Hepatocyte (in vitro differentiated cells): ENCODE measurements around the gene SEC16B. TPM values are rescaled to one million over a fixed set of nuclear protein-coding genes. Genes with fewer than 3 reads are reported as not detected.
"Not testable (repeated sequence)": the region's sequence is repeated elsewhere in the genome, so short reads cannot be mapped to it uniquely, and the experiment has no call there.

Experiments used
- DNase-seq: peaks from one replicate; pipeline ENCODE4 v3.0.0-alpha.2; 2016; ENCODE audit warnings: low spot score
- H2AFZ ChIP-seq: fragments of 200-600 bp; sonication (generic); 2 replicates; pipeline ENCODE4 v1.6.0; 2016; ENCODE audit warnings: antibody characterized with exemption, mild to moderate bottlenecking
- H3K27ac ChIP-seq: fragments of 200-600 bp; sonication (generic); 2 replicates; pipeline ENCODE4 v1.5.1; 2016; ENCODE audit warnings: mild to moderate bottlenecking
- H3K27me3 ChIP-seq: fragments of 200-600 bp; sonication (generic); 2 replicates; pipeline ENCODE4 v1.6.1; 2016
- H3K36me3 ChIP-seq: fragments of 200-600 bp; sonication (generic); replicated peaks from 2 replicates; pipeline ENCODE4 v1.5.1; 2016; ENCODE audit warnings: low read depth; ENCODE audit not compliant: insufficient read depth
- H3K4me1 ChIP-seq: fragments of 200-600 bp; sonication (generic); 2 replicates; pipeline ENCODE4 v1.5.1; 2016; ENCODE audit warnings: mild to moderate bottlenecking, moderate library complexity; ENCODE audit not compliant: insufficient read depth
- H3K4me2 ChIP-seq: fragments of 200-600 bp; sonication (generic); 2 replicates; pipeline ENCODE4 v1.6.0; 2016
- H3K4me3 ChIP-seq: fragments of 200-600 bp; sonication (generic); 2 replicates; pipeline ENCODE4 v1.5.1; 2016; ENCODE audit warnings: mild to moderate bottlenecking
- H3K79me2 ChIP-seq: fragments of 200-600 bp; sonication (generic); 2 replicates; pipeline ENCODE4 v1.6.0; 2017; ENCODE audit warnings: mild to moderate bottlenecking
- H3K9me2 ChIP-seq: fragments of 200-600 bp; sonication (generic); replicated peaks from 2 replicates; pipeline ENCODE4 v1.6.0; 2017; ENCODE audit warnings: mild to moderate bottlenecking; ENCODE audit not compliant: insufficient read depth
- H3K9me3 ChIP-seq: fragments of 200-600 bp; sonication (generic); 2 replicates; pipeline ENCODE4 v1.5.1; 2016; ENCODE audit warnings: low read depth, mild to moderate bottlenecking
- H4K20me1 ChIP-seq: fragments of 200-600 bp; sonication (generic); 2 replicates; pipeline ENCODE4 v1.6.0; 2016; ENCODE audit warnings: mild to moderate bottlenecking; ENCODE audit not compliant: insufficient read depth, poor library complexity, severe bottlenecking
- EZH2 ChIP-seq: fragments of 200-600 bp; sonication (generic); IDR thresholded peaks from 2 replicates; pipeline ENCODE4 v1.6.1; 2016; ENCODE audit warnings: antibody characterized with exemption, mild to moderate bottlenecking, borderline replicate concordance
- EZH2phosphoT487 ChIP-seq: fragments of 200-600 bp; sonication (generic); IDR thresholded peaks from one replicate; pipeline ENCODE4 v1.6.1; 2018; ENCODE audit warnings: antibody characterized with exemption, mild to moderate bottlenecking, low read depth, moderate library complexity; ENCODE audit not compliant: unreplicated experiment, severe bottlenecking
- WGBS: methylation state at CpG from one replicate; pipeline ENCODE4 v1.1.6; 2016; ENCODE audit warnings: low lambda C conversion rate; ENCODE audit errors: missing lambda C conversion rate; 5-methylcytosine and 5-hydroxymethylcytosine counted together
- polyA plus RNA-seq: library from polyadenylated mRNA; unstranded; fragments of >200 nt; fragmentation: Nextera tagmentation; extraction: Ambion mirVana; gene quantifications from 2 replicates; pipeline ENCODE4 v1.2.1, GENCODE V29; 2016
- total RNA-seq: library from RNA; depleted of rRNA; stranded (reverse); fragments of >200 nt; gene quantifications from 2 replicates; pipeline ENCODE4 v1.2.3, GENCODE V29; 2014
- TF ChIP-seq, protein P1 (sequence below): fragments of 200-600 bp; sonication (generic); IDR thresholded peaks from 2 replicates; pipeline ENCODE4 v1.5.1; 2016; ENCODE audit warnings: antibody characterized with exemption, mild to moderate bottlenecking; ENCODE audit not compliant: poor library complexity

SEC16B gene
- total and polyA plus RNA-seq, 2 experiments from 2014 or later, result 8.4 to 9.1 TPM

DNA sequence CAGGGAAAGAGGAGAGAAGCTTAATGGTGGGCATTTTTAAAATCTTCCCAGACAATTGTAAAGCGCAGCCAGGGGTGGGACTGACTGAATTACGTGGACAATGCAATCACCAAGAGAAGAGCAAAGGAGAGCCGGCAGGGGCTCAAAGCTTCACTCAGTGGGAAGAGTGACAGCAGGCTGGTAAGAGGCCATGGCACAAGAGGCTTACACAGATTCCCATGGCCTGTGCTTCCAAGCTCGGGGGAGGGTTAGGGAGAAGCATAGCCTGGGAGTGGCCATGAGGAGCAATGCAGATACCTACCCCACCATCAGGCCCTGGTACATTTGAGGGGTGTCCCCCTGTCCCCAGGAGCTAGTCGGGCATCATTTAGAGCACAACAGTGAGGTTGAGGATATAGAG is 27.1 kb upstream of the SEC16B start:
- no peak overlapping the region for H3K27ac ChIP-seq
- no peaks in the 10 kb centered on the region for H3K4me1 ChIP-seq
- H3K4me3 ChIP-seq, result no peak overlapping the region
- no peaks in the 10 kb centered on the region for H3K79me2 ChIP-seq
- H4K20me1 ChIP-seq, result no peaks in the 10 kb centered on the region
- no peaks in the 10 kb centered on the region for H3K9me2 ChIP-seq
- TF ChIP-seq, protein P1, sequence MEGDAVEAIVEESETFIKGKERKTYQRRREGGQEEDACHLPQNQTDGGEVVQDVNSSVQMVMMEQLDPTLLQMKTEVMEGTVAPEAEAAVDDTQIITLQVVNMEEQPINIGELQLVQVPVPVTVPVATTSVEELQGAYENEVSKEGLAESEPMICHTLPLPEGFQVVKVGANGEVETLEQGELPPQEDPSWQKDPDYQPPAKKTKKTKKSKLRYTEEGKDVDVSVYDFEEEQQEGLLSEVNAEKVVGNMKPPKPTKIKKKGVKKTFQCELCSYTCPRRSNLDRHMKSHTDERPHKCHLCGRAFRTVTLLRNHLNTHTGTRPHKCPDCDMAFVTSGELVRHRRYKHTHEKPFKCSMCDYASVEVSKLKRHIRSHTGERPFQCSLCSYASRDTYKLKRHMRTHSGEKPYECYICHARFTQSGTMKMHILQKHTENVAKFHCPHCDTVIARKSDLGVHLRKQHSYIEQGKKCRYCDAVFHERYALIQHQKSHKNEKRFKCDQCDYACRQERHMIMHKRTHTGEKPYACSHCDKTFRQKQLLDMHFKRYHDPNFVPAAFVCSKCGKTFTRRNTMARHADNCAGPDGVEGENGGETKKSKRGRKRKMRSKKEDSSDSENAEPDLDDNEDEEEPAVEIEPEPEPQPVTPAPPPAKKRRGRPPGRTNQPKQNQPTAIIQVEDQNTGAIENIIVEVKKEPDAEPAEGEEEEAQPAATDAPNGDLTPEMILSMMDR, result no peak
- TF ChIP-seq EZH2phosphoT487, result no peak
- TF ChIP-seq EZH2, result no peak
- no peak overlapping the region for H2AFZ ChIP-seq
- H3K9me3 ChIP-seq, result no peaks in the 10 kb centered on the region
- 93% methylated on average over 5 of the region's 5 CpGs for WGBS
- H3K36me3 ChIP-seq, result no peaks in the 10 kb centered on the region
- H3K4me2 ChIP-seq, result no peak overlapping the region
- H3K27me3 ChIP-seq, result no peaks in the 10 kb centered on the region
- no peak for DNase-seq

DNA sequence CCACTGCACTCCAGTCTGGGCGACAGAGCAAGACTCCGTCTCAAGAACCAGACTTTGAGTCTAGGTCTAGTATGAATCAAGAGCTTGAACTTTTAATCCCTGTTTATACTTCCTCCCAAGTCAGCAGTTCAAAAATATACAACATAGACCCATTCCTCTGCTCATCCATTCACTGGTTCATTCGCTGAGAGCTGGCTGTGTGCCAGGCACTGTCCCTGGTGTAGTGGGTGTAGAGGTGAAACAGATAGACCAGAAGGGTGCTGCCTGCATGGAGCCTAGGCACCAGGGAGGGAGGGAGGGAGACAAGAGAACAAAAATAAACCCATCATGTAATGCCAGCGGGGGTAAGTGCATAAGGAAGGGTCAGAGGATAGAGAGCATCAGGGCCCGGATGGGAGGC is 25.5 kb upstream of the SEC16B start:
- no peak overlapping the region for H3K27ac ChIP-seq
- no peaks in the 10 kb centered on the region for H3K27me3 ChIP-seq
- no peaks in the 10 kb centered on the region for H3K36me3 ChIP-seq
- H3K9me2 ChIP-seq, result no peaks in the 10 kb centered on the region
- no peaks in the 10 kb centered on the region for H3K79me2 ChIP-seq
- no peaks in the 10 kb centered on the region for H3K9me3 ChIP-seq
- no peak overlapping the region for H2AFZ ChIP-seq
- no peaks in the 10 kb centered on the region for H3K4me1 ChIP-seq
- 90% methylated on average over 5 of the region's 5 CpGs for WGBS
- no peaks in the 10 kb centered on the region for H4K20me1 ChIP-seq
- no peak overlapping the region for H3K4me3 ChIP-seq
- no peak for DNase-seq
- H3K4me2 ChIP-seq, result no peak overlapping the region
- TF ChIP-seq, protein P1, result no peak
- TF ChIP-seq EZH2phosphoT487, result no peak
- TF ChIP-seq EZH2, result no peak

DNA sequence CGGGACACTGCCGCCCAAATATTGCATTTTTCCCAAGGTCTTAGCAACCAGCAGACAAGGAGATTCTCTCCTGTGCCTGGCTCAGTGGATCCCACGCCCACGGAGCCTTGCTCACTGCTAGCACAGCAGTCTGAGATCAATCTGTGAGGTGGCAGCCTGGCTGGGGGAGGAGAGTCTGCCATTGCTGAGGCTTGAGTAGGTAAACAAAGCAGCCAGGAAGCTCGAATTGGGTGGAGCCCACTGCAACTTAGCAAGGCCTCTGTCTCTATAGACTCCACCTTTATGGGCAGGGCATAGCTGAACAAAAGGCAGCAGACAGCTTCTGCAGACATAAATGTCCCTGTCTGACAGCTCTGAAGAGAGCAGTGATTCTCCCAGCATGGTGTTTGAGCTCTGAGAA is 16.4 kb upstream of the SEC16B start:
- H2AFZ ChIP-seq, result not testable (repeated sequence)
- WGBS, result 73% methylated on average over 5 of the region's 5 CpGs

DNA sequence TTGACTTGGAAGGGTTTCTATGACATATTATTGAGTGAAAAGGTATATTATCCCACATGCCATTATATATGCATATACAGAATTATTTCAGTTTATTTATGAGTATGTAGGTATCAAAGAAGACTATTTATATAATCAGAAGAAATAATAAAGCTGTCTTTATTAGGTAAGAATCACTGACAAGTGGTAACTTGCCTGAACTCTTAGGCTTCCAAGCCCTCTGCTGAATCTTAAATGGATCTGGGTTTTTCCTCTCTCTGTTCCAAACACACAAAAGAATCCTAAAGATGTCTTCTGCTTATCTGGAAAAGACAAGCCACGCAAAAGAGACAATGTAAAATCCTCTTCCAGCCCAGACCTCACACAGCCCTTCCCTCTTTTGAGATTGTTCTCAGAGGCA is 14.9 kb upstream of the SEC16B start:
- Histone ChIP-seq H3K79me2 (no peaks in the 10 kb centered on the region), H4K20me1 (no peaks in the 10 kb centered on the region), H3K4me3 (no peak overlapping the region), H3K4me2 (no peak overlapping the region), H3K9me2 (no peaks in the 10 kb centered on the region), H3K27me3 (no peaks in the 10 kb centered on the region), H2AFZ (peak overlapping the region; percentile 75), H3K4me1 (no peaks in the 10 kb centered on the region), H3K36me3 (no peaks in the 10 kb centered on the region), H3K27ac (no peak overlapping the region), H3K9me3 (no peaks in the 10 kb centered on the region)
- no peak for DNase-seq
- WGBS, result 77% methylated on average over 1 of the region's 1 CpG
- TF ChIP-seq EZH2 (no peak), EZH2phosphoT487 (no peak)
- TF ChIP-seq, protein P1, result no peak

More for the DNA sequence above, 16.4 kb upstream of the SEC16B start:
- H3K4me2 ChIP-seq, H3K9me2 ChIP-seq, H3K36me3 ChIP-seq, H3K4me3 ChIP-seq, H3K9me3 ChIP-seq, H3K27ac ChIP-seq, H3K4me1 ChIP-seq, H4K20me1 ChIP-seq, H3K27me3 ChIP-seq, H3K79me2 ChIP-seq: not testable (repeated sequence)
- peak; percentile 7 for DNase-seq
